Inflammatory macrophage treated with lipopolysaccharide for 4 hours (primary cell): Measurements from ENCODE around the gene NANOS1.
A peak's percentile ranks its signal among the peaks of the same experiment; 100 is the strongest.
"Not testable (repeated sequence)": the region's sequence is repeated elsewhere in the genome, so short reads cannot be mapped to it uniquely, and the experiment has no call there.

Source experiments
- DNase-seq: peaks from one replicate; pipeline ENCODE4 v3.0.0-alpha.2; 2020

Gene NANOS1

GRCh38 chr10:119020627-119020946 is 8.9 kb upstream of the NANOS1 start:
- DNase-seq: peak; percentile 46

GRCh38 chr10:119022846-119023552 is 6.5 kb upstream of the NANOS1 start:
- DNase-seq: no peak

GRCh38 chr10:119023553-119023868 is 6.0 kb upstream of the NANOS1 start:
- no peak for DNase-seq

- DNase-seq: no peak
These were observed 4.6 kb upstream of the NANOS1 start for GRCh38 chr10:119024882-119025281.

GRCh38 chr10:119025336-119025735 is 4.2 kb upstream of the NANOS1 start:
- DNase-seq: no peak

- DNase-seq: no peak
These were observed 3.7 kb upstream of the NANOS1 start for GRCh38 chr10:119025776-119026175.

- DNase-seq: no peak
These were observed 3.0 kb upstream of the NANOS1 start for GRCh38 chr10:119026301-119027110.

- not testable (repeated sequence) for DNase-seq
These were observed 1.0 kb upstream of the NANOS1 start for GRCh38 chr10:119028445-119028899.

GRCh38 chr10:119028900-119029612 is 458 bp upstream of the NANOS1 start:
- peak; percentile 86 for DNase-seq

GRCh38 chr10:119030421-119031250 is 1.1 kb downstream of the NANOS1 start:
- DNase-seq: peak; percentile 70

GRCh38 chr10:119031496-119032059 is 2.1 kb downstream of the NANOS1 start:
- no peak for DNase-seq

- DNase-seq: no peak
These were observed 9.6 kb downstream of the NANOS1 start for GRCh38 chr10:119039161-119039560.

- no peak for DNase-seq
These were observed 11.8 kb downstream of the NANOS1 start for GRCh38 chr10:119041326-119041725.

- DNase-seq: no peak
These were observed 12.7 kb downstream of the NANOS1 start for GRCh38 chr10:119042169-119042568.

- DNase-seq: no peak
These were observed 16.0 kb downstream of the NANOS1 start for GRCh38 chr10:119045561-119045960.

GRCh38 chr10:119049361-119049760 is 19.8 kb downstream of the NANOS1 start:
- DNase-seq: no peak

- DNase-seq: no peak
These were observed 20.3 kb downstream of the NANOS1 start for GRCh38 chr10:119049777-119050176.

GRCh38 chr10:119051775-119052174 is 22.3 kb downstream of the NANOS1 start:
- no peak for DNase-seq

GRCh38 chr10:119055472-119055871 is 26.0 kb downstream of the NANOS1 start:
- no peak for DNase-seq

GRCh38 chr10:119058010-119058409 is 28.5 kb downstream of the NANOS1 start:
- no peak for DNase-seq

GRCh38 chr10:119059557-119059956 is 30.0 kb downstream of the NANOS1 start:
- DNase-seq: no peak

- DNase-seq: no peak
These were observed 30.6 kb downstream of the NANOS1 start for GRCh38 chr10:119060107-119060506.

- DNase-seq: no peak
These were observed 31.8 kb downstream of the NANOS1 start for GRCh38 chr10:119061352-119061751.
